Astrocyte of the spinal cord (primary cell): Measurements from ENCODE around the gene PHLDB1.

Experiments
- DNase-seq: peaks from one replicate; pipeline ENCODE4 v3.0.0; 2011; ENCODE audit warnings: low read depth, low spot score
- H3K4me3 ChIP-seq: 2 replicates; pipeline ENCODE4 v1.5.1; 2011; ENCODE audit warnings: low read depth, mild to moderate bottlenecking, low read length, moderate library complexity
- in situ Hi-C: cut with HindIII; loops from 2 replicates; pipeline ENCODE4 v1.10.0; 2017; ENCODE audit warnings: low sequenced_read_pairs
- TF ChIP-seq, protein P1 (sequence below): IDR thresholded peaks from 2 replicates; pipeline ENCODE4 v1.5.1; 2012; ENCODE audit warnings: low read depth, mild to moderate bottlenecking, low read length, inconsistent platforms

The PHLDB1 gene

GRCh38 chr11:118662401-118663271 is 55.2 kb downstream of the PHLDB1 start:
- H3K4me3 ChIP-seq: no peak overlapping the region
- in situ Hi-C loops: no loop called here
- no peak for DNase-seq
- TF ChIP-seq, protein P1, sequence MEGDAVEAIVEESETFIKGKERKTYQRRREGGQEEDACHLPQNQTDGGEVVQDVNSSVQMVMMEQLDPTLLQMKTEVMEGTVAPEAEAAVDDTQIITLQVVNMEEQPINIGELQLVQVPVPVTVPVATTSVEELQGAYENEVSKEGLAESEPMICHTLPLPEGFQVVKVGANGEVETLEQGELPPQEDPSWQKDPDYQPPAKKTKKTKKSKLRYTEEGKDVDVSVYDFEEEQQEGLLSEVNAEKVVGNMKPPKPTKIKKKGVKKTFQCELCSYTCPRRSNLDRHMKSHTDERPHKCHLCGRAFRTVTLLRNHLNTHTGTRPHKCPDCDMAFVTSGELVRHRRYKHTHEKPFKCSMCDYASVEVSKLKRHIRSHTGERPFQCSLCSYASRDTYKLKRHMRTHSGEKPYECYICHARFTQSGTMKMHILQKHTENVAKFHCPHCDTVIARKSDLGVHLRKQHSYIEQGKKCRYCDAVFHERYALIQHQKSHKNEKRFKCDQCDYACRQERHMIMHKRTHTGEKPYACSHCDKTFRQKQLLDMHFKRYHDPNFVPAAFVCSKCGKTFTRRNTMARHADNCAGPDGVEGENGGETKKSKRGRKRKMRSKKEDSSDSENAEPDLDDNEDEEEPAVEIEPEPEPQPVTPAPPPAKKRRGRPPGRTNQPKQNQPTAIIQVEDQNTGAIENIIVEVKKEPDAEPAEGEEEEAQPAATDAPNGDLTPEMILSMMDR: no peak

GRCh38 chr11:118663381-118663780 is 56.0 kb downstream of the PHLDB1 start:
- no peak for DNase-seq
- TF ChIP-seq, protein P1: no peak
- H3K4me3 ChIP-seq: no peak overlapping the region
- in situ Hi-C loops: no loop called here

GRCh38 chr11:118663902-118664301 is 56.5 kb downstream of the PHLDB1 start:
- no peak for DNase-seq
- in situ Hi-C loops: no loop called here
- TF ChIP-seq, protein P1: no peak
- H3K4me3 ChIP-seq: no peak overlapping the region

- DNase-seq: no peak
- H3K4me3 ChIP-seq: no peak overlapping the region
- in situ Hi-C loops: no loop called here
- TF ChIP-seq, protein P1: no peak
These were observed 59.0 kb downstream of the PHLDB1 start for GRCh38 chr11:118666371-118666770.

- TF ChIP-seq, protein P1: no peak
- in situ Hi-C loops: no loop called here
- no peak overlapping the region for H3K4me3 ChIP-seq
- no peak for DNase-seq
These were observed 62.6 kb downstream of the PHLDB1 start for GRCh38 chr11:118670063-118670462.

DNA sequence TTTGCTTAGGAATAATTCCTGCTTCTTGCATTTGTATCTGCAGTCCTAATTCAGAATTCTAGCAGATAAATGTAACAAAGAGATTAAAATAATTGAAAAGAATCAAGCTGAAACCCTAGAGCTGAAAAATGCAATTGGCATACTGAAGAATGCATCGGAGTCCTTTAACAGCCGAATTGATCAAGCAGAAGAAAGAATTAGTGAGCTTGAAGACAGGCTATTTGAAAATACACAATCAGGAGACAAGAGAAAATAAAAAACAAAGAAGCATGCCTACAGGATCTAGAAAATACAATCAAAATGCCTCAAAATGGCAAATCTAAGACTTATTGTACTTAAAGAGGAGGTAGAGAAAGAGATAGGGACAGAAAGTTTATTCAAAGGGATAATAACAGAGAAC is 63.8 kb downstream of the PHLDB1 start:
- in situ Hi-C loops: no loop called here
- DNase-seq: no peak
- H3K4me3 ChIP-seq: no peak overlapping the region
- TF ChIP-seq, protein P1: no peak
